MM.1S (cell line): ENCODE data around the gene L3MBTL3.

Experiments used
- DNase-seq: peaks from one replicate; pipeline ENCODE4 v3.0.0-alpha.2; 2015
- H2AFZ ChIP-seq: fragments of 300-600 bp; sonication (generic); 2 replicates; pipeline ENCODE4 v1.6.0; 2016; ENCODE audit warnings: antibody characterized with exemption, low read length
- H3F3A ChIP-seq: fragments of 300-600 bp; sonication (generic); 2 replicates; pipeline ENCODE4 v1.6.1; 2016; ENCODE audit warnings: mild to moderate bottlenecking, antibody characterized with exemption, low read length, moderate library complexity, mixed read lengths; ENCODE audit not compliant: insufficient read depth
- H3K27ac ChIP-seq: fragments of 300-600 bp; sonication (generic); 2 replicates; pipeline ENCODE4 v1.5.1; 2016; ENCODE audit warnings: mild to moderate bottlenecking, low read length
- H3K27me3 ChIP-seq: fragments of 300-600 bp; sonication (generic); replicated peaks from 2 replicates; pipeline ENCODE4 v1.6.0; 2016; ENCODE audit warnings: low read length; ENCODE audit not compliant: insufficient read depth
- H3K36me3 ChIP-seq: fragments of 300-600 bp; sonication (generic); replicated peaks from 2 replicates; pipeline ENCODE4 v1.6.1; 2016; ENCODE audit warnings: mild to moderate bottlenecking, low read length, mixed read lengths; ENCODE audit not compliant: insufficient read depth
- H3K4me1 ChIP-seq: fragments of 300-600 bp; sonication (generic); 2 replicates; pipeline ENCODE4 v1.6.1; 2016; ENCODE audit warnings: low read length, mixed read lengths
- H3K4me2 ChIP-seq: fragments of 300-600 bp; sonication (generic); 2 replicates; pipeline ENCODE4 v1.6.0; 2016; ENCODE audit warnings: low read depth, low read length
- H3K4me3 ChIP-seq: fragments of 300-600 bp; sonication (generic); 2 replicates; pipeline ENCODE4 v1.5.1; 2016; ENCODE audit warnings: low read length, mixed read lengths
- H3K79me2 ChIP-seq: fragments of 300-600 bp; sonication (generic); 2 replicates; pipeline ENCODE4 v1.6.1; 2016; ENCODE audit warnings: mixed run types, low read length, mixed read lengths
- H3K9ac ChIP-seq: fragments of 300-600 bp; sonication (generic); 2 replicates; pipeline ENCODE4 v1.6.1; 2016; ENCODE audit warnings: low read length, mixed read lengths
- H3K9me2 ChIP-seq: fragments of 300-600 bp; sonication (generic); replicated peaks from 2 replicates; pipeline ENCODE4 v1.6.1; 2016; ENCODE audit warnings: mild to moderate bottlenecking, low read length, mixed read lengths; ENCODE audit not compliant: insufficient read depth
- H3K9me3 ChIP-seq: fragments of 300-600 bp; sonication (generic); replicated peaks from 2 replicates; pipeline ENCODE4 v1.6.1; 2016; ENCODE audit warnings: mild to moderate bottlenecking, low read length, mixed read lengths; ENCODE audit not compliant: insufficient read depth
- H4K20me1 ChIP-seq: fragments of 300-600 bp; sonication (generic); 2 replicates; pipeline ENCODE4 v1.6.1; 2016; ENCODE audit warnings: mild to moderate bottlenecking, low read length, moderate library complexity, mixed read lengths; ENCODE audit not compliant: insufficient read depth
- CTCF ChIP-seq: fragments of 300-600 bp; sonication (generic); IDR thresholded peaks from 2 replicates; pipeline ENCODE4 v1.5.1; 2016; ENCODE audit warnings: antibody characterized with exemption, low read length, mixed read lengths
- EZH2 ChIP-seq: fragments of 300-600 bp; sonication (generic); optimal IDR thresholded peaks from 2 replicates; pipeline ENCODE3; 2017; ENCODE audit warnings: low read depth, mild to moderate bottlenecking, antibody characterized with exemption, low read length, mixed read lengths
- EZH2phosphoT487 ChIP-seq: fragments of 300-600 bp; sonication (generic); IDR thresholded peaks from 2 replicates; pipeline ENCODE4 v1.6.1; 2018; ENCODE audit warnings: antibody characterized with exemption, low read length

The L3MBTL3 gene

GRCh38 chr6:130046671-130047070 is 28.3 kb downstream of the L3MBTL3 start:
- Histone ChIP-seq H3K9ac (no peak overlapping the region), H3K79me2 (no peaks in the 10 kb centered on the region), H3K9me3 (no peaks in the 10 kb centered on the region), H3K27ac (no peak overlapping the region), H2AFZ (no peak overlapping the region), H3K4me2 (no peak overlapping the region), H3K4me1 (peaks cover 5% of the 10 kb centered on the region; the same call in 1 of the 2 replicates), H3F3A (no peaks in the 10 kb centered on the region), H3K27me3 (no peaks in the 10 kb centered on the region), H3K36me3 (no peaks in the 10 kb centered on the region), H3K9me2 (no peaks in the 10 kb centered on the region), H4K20me1 (no peaks in the 10 kb centered on the region), H3K4me3 (no peak overlapping the region)
- no peak for TF ChIP-seq EZH2phosphoT487
- TF ChIP-seq EZH2 = no peak
- no peak for TF ChIP-seq CTCF
- no peak for DNase-seq

GRCh38 chr6:130047088-130047995 is 29.0 kb downstream of the L3MBTL3 start:
- TF ChIP-seq EZH2 (no peak), CTCF (no peak; the same call in 1 of the 2 replicates), EZH2phosphoT487 (no peak)
- Histone ChIP-seq H3K4me2 (no peak overlapping the region), H3K4me3 (no peak overlapping the region)

GRCh38 chr6:130050230-130050629 is 31.8 kb downstream of the L3MBTL3 start:
- Histone ChIP-seq H3K27me3 (no peaks in the 10 kb centered on the region), H3K9me2 (no peaks in the 10 kb centered on the region), H4K20me1 (no peaks in the 10 kb centered on the region), H2AFZ (no peak overlapping the region), H3K4me1 (no peaks in the 10 kb centered on the region), H3K27ac (no peak overlapping the region), H3K9ac (no peak overlapping the region), H3K9me3 (no peaks in the 10 kb centered on the region), H3K79me2 (no peaks in the 10 kb centered on the region), H3F3A (no peaks in the 10 kb centered on the region), H3K36me3 (no peaks in the 10 kb centered on the region), H3K4me3 (no peak overlapping the region), H3K4me2 (no peak overlapping the region)
- no peak for TF ChIP-seq EZH2phosphoT487
- TF ChIP-seq CTCF = no peak
- no peak for TF ChIP-seq EZH2
- DNase-seq = no peak

More at GRCh38 chr6:130047088-130047995, 29.0 kb downstream of the L3MBTL3 start:
- no peaks in the 10 kb centered on the region for H3K79me2 ChIP-seq
- no peaks in the 10 kb centered on the region for H3K4me1 ChIP-seq
- no peaks in the 10 kb centered on the region for H4K20me1 ChIP-seq
- H3K9me2 ChIP-seq = no peaks in the 10 kb centered on the region
- no peaks in the 10 kb centered on the region for H3K9me3 ChIP-seq
- H3K36me3 ChIP-seq = no peaks in the 10 kb centered on the region
- DNase-seq = no peak
- H3K27me3 ChIP-seq = no peaks in the 10 kb centered on the region
- no peak overlapping the region for H2AFZ ChIP-seq
- H3K27ac ChIP-seq = no peak overlapping the region
- H3F3A ChIP-seq = no peaks in the 10 kb centered on the region
- H3K9ac ChIP-seq = no peak overlapping the region
